ENCODE results near the gene CRABP2.

The CRABP2 gene

DNA sequence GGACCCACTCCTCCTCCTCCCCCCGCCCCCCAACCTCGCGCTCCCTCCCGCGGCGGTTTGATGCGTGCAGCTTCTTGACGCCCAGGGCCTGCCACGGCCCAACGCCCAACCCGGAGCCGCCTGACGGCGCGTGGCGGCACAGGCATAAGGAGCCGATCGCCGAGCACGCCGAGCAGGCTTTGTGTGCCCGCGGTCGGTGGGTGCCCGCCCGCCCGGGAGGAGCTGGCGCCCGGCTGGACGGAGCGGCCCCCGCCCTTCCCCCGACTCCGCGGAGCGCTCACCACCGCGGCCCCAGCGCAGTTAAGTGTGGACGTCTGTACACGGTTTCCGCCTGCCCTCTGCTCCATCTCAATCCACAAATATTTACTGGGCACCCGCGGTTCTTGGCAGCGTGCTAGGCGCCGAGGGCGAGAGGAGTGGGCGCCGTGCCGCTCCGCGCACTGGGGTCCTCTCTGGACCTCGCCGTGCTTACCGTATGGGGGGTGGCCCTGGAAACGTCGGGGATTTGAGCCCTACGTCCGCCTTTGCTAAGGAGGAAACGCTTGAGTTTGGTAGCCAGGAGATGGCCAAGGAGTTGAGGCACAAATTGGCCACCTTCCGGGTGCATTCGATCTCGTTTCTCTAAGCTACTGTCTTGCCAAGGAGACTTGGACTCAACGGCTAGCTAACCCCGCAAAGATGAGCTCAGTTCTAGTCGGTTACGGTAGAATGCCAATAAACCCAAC is 46.5 kb upstream of the CRABP2 start:
- peak overlapping the region; percentile 97 for H3K9ac ChIP-seq (ENCODE audit: low read depth, low read length)
- peak overlapping the region; percentile 91 for H3K27ac ChIP-seq (ENCODE audit: low read length)
- H4K20me1 ChIP-seq (ENCODE audit: insufficient read depth, low read length): peaks cover 33% of the 10 kb centered on the region
- H3K4me2 ChIP-seq (ENCODE audit: insufficient read depth, low read length): peak overlapping the region; percentile 88
- peaks cover 80% of the 10 kb centered on the region for H3K79me2 ChIP-seq (ENCODE audit: insufficient read depth, low read length)
- no peaks in the 10 kb centered on the region for H3K9me3 ChIP-seq (ENCODE audit: insufficient read depth, low read length, severe bottlenecking)
- peaks cover 29% of the 10 kb centered on the region for H3K36me3 ChIP-seq (ENCODE audit: insufficient read depth, low read length)
- peaks cover 49% of the 10 kb centered on the region for H3K4me1 ChIP-seq (ENCODE audit: insufficient read depth, low read length)
- peak overlapping the region; percentile 87 to 89 for H3K4me3 ChIP-seq (ENCODE audit: low read depth in 1 of 2, low read length in 2 of 2)
- TF ChIP-seq CTCF (IDR thresholded peaks at IDR 0.05; ENCODE audit: borderline replicate concordance, extremely low read depth, low read length, poor library complexity, severe bottlenecking) (no peak), EZH2 (IDR thresholded peaks at IDR 0.05; ENCODE audit: borderline replicate concordance, low read depth, low read length, severe bottlenecking) (no peak)
- H3K27me3 ChIP-seq (ENCODE audit: insufficient read depth, low read length, poor library complexity): no peaks in the 10 kb centered on the region
- ATAC-seq (ENCODE audit: insufficient read depth, low read depth) (peak; percentile 83), DNase-seq (peak; percentile 99)
- peak overlapping the region; percentile 81 for H2AFZ ChIP-seq (ENCODE audit: low read depth, low read length)

- peak within 1 kb of the TSS; percentile 93 for H3K27ac ChIP-seq (ENCODE audit: low read length)
- H3K79me2 ChIP-seq (ENCODE audit: insufficient read depth, low read length): peaks cover 84% of the 10 kb centered on the region
- peaks cover 53% of the 10 kb centered on the region for H3K4me1 ChIP-seq (ENCODE audit: insufficient read depth, low read length)
- TF ChIP-seq EZH2 (IDR thresholded peaks at IDR 0.05; ENCODE audit: borderline replicate concordance, low read depth, low read length, severe bottlenecking) (no peak), CTCF (IDR thresholded peaks at IDR 0.05; ENCODE audit: borderline replicate concordance, extremely low read depth, low read length, poor library complexity, severe bottlenecking) (no peak)
- ATAC-seq (ENCODE audit: insufficient read depth, low read depth) (no peak), DNase-seq (no peak)
- H3K36me3 ChIP-seq (ENCODE audit: insufficient read depth, low read length): peaks cover 29% of the 10 kb centered on the region
- peak within 1 kb of the TSS; percentile 92 for H3K4me2 ChIP-seq (ENCODE audit: insufficient read depth, low read length)
- peak within 1 kb of the TSS; percentile 89 to 90 for H3K4me3 ChIP-seq (ENCODE audit: low read depth in 1 of 2, low read length in 2 of 2)
- H3K27me3 ChIP-seq (ENCODE audit: insufficient read depth, low read length, poor library complexity): no peaks in the 10 kb centered on the region
- no peaks in the 10 kb centered on the region for H3K9me3 ChIP-seq (ENCODE audit: insufficient read depth, low read length, severe bottlenecking)
- H3K9ac ChIP-seq (ENCODE audit: low read depth, low read length): peak within 1 kb of the TSS; percentile 97
- peaks cover 38% of the 10 kb centered on the region for H4K20me1 ChIP-seq (ENCODE audit: insufficient read depth, low read length)
- H2AFZ ChIP-seq (ENCODE audit: low read depth, low read length): peak within 1 kb of the TSS; percentile 81
These were observed 46.0 kb upstream of the CRABP2 start, which contains the start of gene HDGF for GRCh38 chr1:156751451-156751756. TSS of gene HDGF (minus strand) at chr1:156751675. CDS start at chr1:156751429, 246 bp downstream.

GRCh38 chr1:156750711-156751450 is 45.5 kb upstream of the CRABP2 start:
- ATAC-seq (ENCODE audit: insufficient read depth, low read depth) (0 out of 3 replicates have a peak, but pooled peaks have one; percentile 10), DNase-seq (peak; percentile 53)
- Histone ChIP-seq H3K4me1 (ENCODE audit: insufficient read depth, low read length) (peaks cover 58% of the 10 kb centered on the region), H3K27ac (ENCODE audit: low read length) (peak overlapping the region; percentile 93), H3K9me3 (ENCODE audit: insufficient read depth, low read length, severe bottlenecking) (no peaks in the 10 kb centered on the region), H3K79me2 (ENCODE audit: insufficient read depth, low read length) (peaks cover 87% of the 10 kb centered on the region), H2AFZ (ENCODE audit: low read depth, low read length) (peak overlapping the region; percentile 65), H3K4me2 (ENCODE audit: insufficient read depth, low read length) (peak overlapping the region; percentile 92), H3K9ac (ENCODE audit: low read depth, low read length) (peak overlapping the region; percentile 97), H3K4me3 (ENCODE audit: low read depth in 1 of 2, low read length in 2 of 2) (peak overlapping the region; percentile 89 to 90), H3K27me3 (ENCODE audit: insufficient read depth, low read length, poor library complexity) (no peaks in the 10 kb centered on the region), H4K20me1 (ENCODE audit: insufficient read depth, low read length) (peaks cover 43% of the 10 kb centered on the region), H3K36me3 (ENCODE audit: insufficient read depth, low read length) (peaks cover 34% of the 10 kb centered on the region)
- no peak for TF ChIP-seq CTCF (IDR thresholded peaks at IDR 0.05; ENCODE audit: borderline replicate concordance, extremely low read depth, low read length, poor library complexity, severe bottlenecking)
- no peak for TF ChIP-seq EZH2 (IDR thresholded peaks at IDR 0.05; ENCODE audit: borderline replicate concordance, low read depth, low read length, severe bottlenecking)
